Skin of body (tissue), 2 donors: ENCODE measurements around the gene TYW3. TPM values are rescaled to one million over a fixed set of nuclear protein-coding genes. Genes with fewer than 3 reads are reported as not detected.
"Not testable (repeated sequence)": the region's sequence is repeated elsewhere in the genome, so short reads cannot be mapped to it uniquely, and the experiment has no call there.

Source experiments
- DNase-seq: peaks from one replicate; lab custom pipeline; 2025; lab: John Stamatoyannopoulos, UW
- total RNA-seq: library from RNA; depleted of rRNA; stranded (reverse); fragments of >200 nt; gene quantifications from one replicate; pipeline ENCODE4 v1.2.3, GENCODE V29; 2014

TYW3 gene
- total RNA-seq, 1 donor from 2014 or later = 13.1 TPM

DNA sequence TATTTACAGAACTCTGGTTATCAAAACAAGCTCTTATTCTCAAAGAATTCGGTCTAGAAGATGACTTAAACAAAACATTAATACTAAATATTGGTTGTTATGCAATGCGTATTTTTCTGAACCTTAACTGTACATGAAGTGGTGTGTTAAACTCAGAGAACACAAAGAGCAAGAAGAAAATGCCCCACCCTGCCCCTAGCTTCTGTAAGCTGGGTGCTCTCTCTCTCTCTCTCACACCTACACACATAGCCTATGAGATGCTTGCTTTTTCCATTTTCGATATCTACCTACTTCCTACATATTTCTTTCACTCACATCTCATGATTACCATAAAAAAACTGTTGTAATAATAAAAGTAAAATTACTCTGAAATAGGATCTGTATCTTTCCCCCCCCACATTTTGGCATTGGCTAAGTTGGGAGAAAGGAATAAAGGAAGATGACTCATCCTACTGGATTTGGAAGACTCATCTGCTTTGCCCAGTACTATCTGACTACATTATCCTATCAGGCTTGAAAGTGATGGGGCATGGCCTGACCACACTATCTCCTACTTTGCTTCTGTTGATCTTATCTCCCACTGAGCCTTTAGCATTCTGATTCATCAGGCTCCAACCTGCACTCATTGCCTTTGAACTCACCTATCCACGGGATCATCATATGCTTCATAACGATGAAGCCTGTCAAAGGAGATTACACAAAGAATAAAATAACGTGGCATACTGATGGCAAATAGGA lies 3.0 kb upstream of the TYW3 start:
- DNase-seq = no peak

DNA sequence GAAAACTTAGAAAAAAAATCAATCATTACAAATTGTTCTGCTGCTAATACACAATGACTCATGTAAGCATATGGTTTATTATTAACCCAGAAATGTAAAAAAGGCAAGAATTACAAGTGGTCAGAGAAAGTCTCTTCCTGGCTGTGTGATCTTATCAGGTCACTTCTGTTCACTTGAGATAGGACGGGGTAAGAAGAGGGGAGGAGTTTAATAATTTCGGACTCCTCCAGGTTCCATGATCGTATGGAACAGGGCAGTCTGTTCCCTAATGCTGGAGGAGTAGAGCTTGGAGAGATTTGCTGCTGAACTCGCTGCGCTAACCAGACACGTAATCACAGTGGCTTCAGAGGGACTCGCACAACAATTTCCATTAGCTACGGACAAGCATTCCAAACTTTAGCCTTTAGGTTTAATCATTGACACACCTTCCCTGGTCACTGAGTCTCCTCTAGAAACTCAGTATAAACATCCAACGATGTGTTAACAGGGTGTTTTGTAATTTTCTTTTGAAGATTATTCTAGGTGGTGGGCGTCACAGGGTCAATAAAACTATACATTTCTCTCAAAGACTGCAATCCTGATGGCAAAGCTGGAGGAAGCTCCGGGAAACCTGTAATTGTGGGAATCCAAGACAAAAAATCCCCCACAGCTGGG lies 1.4 kb upstream of the TYW3 start:
- DNase-seq = no peak

DNA sequence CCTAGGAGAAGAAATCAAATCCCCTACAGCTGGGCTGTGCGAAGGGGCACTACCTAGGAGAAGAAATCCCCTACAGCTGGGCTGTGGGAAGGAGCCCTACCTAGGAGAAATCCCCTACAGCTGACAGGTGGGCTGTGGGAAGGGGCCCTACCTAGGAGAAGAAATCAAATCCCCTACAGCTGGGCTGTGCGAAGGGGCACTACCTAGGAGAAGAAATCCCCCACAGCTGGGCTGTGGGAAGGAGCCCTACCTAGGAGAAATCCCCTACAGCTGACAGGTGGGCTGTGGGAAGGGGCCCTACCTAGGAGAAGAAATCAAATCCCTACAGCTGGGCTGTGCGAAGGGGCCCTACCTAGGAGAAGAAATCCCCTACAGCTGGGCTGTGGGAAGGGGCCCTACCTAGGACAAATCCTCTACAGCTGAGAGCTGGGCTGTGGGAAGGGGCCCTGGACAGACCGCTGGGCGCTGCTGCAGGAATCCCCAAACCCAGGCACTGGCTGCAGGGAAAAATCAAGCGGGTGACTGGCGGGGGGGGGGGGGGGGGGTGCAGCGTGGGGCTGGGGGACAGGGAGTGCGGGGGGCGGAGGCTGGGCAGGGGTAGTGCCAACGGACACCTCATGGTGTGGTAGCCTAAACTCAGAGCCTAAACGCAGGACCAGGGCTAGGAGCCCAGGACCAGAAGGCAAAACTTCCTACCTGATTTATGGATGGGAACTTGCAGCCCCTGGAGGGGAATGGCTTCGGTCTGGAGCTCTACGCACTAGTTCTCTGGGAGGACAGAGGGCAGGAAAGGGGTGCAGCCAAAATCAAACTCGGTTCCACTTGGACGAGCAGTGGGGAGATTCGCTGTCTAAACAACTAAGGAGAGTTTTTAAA lies 643 bp upstream of the TYW3 start:
- DNase-seq = not testable (repeated sequence)

DNA sequence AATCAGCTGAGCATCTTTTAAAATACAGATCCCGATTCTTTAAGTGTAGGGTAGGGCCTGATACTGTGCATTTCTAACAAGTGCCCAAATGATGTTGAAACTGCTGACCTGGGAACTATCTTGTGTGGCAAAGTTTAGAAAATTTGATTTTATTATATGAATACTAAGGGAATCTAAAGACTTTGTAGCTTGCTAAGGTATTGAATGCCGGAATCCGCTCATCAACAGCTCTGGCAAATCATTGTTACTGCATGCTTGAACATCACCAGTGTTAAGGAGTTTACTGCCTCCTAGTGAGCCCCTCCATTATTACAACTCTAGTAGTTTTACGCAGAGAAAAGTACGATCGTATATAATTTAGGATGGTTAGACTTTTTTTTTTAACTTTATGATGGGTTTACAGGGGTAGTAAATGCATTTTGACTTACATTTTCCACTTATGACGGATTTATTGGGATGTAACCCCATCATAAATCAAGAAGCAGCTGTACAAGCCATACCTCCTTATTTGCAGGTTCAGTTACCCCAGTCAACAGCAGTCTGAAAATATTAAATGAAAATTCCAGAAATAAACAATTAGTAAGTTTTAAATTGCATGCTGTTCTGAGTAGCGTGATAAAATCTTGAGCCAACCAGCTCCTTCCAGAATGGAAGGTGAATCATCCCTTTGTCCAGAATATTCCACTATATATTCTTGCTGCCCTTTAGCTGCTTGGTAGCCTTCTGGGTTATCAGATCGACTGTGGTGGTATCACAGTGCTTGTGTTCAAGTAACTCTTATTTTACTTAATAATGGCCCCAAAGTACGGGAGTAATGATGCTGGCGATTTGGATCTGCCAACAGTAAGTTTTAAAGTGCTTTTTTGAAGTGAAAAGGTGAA lies 892 bp downstream of the TYW3 start:
- peak; percentile 75 for DNase-seq

- DNase-seq = no peak
Measured at GRCh38 chr1:74737333-74737732, 4.4 kb downstream of the TYW3 start.

DNA sequence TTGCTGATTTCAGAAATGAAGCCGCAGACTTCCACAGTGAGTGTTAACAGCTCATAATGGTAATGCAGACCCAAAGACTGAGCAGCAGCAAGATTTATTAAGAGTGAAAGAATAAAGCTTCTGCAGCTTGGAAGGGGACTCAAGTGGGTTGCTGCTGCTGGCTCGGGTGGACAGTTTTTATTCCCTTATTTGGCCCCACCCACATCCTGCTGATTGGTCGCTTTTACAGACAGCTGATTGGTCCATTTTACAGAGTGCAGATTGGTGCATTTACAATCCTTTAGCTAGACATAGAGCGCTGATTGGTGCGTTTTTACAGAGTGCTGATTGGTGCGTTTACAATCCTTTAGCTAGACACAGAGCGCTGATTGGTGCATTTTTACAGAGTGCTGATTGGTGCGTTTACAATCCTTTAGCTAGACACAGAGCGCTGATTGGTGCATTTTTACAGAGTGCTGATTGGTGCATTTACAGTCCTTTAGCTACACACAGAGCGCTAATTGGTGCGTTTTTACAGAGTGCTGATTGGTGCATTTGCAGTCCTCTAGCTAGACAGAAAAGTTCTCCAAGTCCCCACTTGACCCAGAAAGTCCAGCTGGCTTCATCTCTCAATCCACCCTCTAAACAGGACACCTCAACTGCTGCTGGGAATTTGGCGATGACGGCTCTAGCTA lies 7.5 kb downstream of the TYW3 start:
- DNase-seq = not testable (repeated sequence)

- not testable (repeated sequence) for DNase-seq
Measured at GRCh38 chr1:74745247-74745646, 12.3 kb downstream of the TYW3 start.

DNA sequence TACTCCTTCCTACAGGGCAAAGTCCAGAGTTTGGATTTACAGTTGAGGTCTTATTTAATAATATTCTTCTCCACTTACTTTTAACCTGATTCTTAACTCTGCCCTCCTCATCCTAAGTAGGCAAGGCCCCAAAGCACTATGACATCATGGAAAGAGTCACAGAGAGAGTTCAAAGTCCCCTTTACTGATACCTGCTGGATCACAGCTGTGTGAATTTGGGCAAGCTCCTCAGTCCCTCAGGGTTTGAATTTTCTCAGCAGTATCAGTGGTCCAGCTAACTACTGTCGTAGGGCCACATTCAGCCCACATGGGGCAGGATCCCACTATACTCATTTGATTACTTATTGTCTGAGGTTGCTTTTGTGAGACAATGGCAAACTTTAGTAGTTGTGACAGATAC lies 16.0 kb downstream of the TYW3 start:
- DNase-seq = no peak

GRCh38 chr1:74753104-74753503 lies 20.2 kb downstream of the TYW3 start:
- DNase-seq = no peak

DNA sequence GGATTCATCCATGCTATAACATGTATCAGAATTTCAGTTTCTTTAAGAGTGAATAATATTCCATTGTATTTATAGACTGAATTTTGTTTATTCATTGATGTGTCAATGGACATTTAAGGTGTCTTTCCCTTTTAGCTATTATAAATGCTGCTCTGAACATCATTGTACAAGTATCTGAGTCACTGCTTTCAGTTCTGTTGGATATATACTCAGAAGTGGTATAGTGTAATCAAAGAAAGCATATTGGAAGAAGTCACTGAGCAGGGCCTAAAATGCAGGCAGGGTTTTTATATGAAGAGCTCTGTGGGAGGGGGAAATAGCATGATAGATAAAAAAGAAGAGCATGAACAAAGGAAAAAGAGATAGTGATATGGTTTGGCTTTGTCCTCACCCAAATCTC lies 22.5 kb downstream of the TYW3 start:
- DNase-seq = no peak

GRCh38 chr1:74756650-74757049 lies 23.7 kb downstream of the TYW3 start:
- not testable (repeated sequence) for DNase-seq

- DNase-seq = no peak
Measured at GRCh38 chr1:74763807-74764206, 30.9 kb downstream of the TYW3 start.

GRCh38 chr1:74766579-74766978 lies 33.6 kb downstream of the TYW3 start:
- no peak for DNase-seq

DNA sequence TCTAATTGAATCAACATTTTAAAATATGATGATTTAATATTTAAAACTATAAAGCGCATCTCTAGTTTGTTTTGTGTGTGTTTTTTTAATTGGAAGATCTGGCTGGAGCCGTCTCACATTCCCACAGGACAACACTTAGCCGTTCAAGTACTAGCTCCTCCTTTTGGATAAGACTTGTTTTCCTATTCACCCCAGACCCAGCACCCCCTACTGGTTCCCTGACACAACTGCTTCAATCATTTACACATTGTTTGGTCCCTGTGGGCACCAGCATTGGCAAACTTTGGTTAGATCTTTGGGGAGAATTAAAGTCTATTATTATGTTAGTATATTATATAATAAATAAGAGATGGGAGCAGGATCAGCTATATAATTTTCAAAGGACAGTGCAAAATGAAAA lies 34.5 kb downstream of the TYW3 start:
- DNase-seq = no peak

DNA sequence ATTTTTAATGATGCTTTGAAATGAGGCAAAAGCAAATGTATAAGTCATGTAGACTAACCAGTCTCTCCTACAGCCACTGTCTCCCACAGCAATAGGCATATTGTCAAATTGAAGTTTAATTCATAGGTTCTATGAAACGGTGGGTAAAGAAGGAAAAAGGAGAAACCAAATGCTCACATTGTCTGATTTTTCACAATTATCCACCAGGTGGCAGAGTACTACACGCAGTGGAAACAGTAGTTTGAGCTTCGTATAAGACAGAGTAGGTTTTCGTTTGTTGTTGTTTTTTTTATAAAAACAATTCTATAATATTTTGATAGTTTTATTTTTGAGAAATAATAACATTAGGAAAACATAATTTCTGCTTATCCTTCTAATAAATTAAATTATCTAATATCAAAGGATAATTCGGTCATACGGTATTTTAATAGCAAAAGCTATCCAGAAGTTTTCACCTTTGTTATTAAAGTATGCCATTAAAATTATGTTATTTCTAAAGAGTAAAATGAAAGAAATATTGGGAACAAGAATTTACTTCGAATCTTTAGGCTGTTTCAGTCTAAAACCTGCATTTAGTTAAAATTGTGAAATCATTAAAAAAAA lies 39.1 kb downstream of the TYW3 start:
- peak; percentile 11 for DNase-seq

- no peak for DNase-seq
Measured at GRCh38 chr1:74772945-74773344, 40.0 kb downstream of the TYW3 start.

DNA sequence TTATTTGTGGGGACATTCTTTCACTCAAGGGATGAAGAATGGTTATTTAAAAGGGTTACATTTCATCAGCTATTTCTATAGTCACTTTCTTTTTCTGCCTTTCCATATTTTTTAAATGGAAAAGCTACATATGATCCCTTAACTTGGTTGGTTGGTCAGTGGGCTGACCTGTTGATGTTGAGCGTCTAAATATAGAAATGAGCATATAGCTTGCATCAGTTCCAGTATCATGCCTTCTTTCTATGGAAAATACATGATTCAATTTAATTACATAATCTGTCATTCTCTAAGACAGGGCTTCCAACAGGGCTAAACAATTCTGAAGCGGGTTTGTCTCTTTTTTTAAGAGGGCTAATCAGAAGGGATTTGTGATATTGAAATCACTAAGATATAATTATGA lies 40.6 kb downstream of the TYW3 start:
- DNase-seq = no peak

DNA sequence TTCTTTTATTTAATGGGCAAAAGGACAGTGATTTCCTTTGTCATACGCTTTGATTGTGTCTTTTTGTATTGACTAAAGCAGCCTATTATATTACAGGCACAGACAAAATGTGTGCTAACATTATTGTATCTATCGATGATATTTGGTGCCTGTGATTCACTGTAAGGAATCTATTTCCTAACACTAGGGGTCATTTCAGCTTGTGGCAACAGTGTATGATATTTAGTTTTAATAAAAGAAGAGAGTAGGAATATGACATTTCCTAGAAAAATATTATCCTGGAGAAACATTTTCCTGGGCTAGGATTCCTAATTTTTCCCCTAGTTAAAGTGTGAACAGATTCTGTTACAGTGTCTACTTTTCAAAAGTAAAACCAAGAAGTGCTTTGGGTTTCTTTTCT lies 42.8 kb downstream of the TYW3 start:
- DNase-seq = no peak

GRCh38 chr1:74777525-74777924 lies 44.6 kb downstream of the TYW3 start:
- DNase-seq = no peak

DNA sequence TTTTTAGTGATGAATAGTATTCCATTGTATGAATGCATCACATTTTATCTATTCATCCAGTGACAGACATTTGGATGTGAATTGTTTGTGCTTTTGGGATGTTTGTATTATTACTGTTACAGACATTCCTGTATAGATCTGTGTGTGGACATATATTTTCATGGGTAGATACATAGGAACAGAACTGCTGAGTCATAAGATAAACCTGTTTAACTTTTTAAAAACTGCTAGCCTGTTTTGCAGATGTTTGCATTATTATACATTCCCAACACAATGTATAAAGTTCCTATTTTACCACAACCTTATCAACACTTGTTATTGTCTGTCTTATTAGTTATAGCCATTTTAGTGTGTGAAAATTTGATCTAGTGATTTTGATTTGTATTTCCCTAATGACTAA lies 46.8 kb downstream of the TYW3 start:
- DNase-seq = no peak
